GM23338 (cell line): ENCODE data around the gene METTL22. TPM values are rescaled to one million over a fixed set of nuclear protein-coding genes. Genes with fewer than 3 reads are reported as not detected.

Experiments used
- ATAC-seq: fragments of 200-7000 bp; cut with Tn5 transposase; 3 replicates; pipeline ENCODE4 v1.9.1; 2020
- DNase-seq: peaks from one replicate; pipeline ENCODE4 v3.0.0-alpha.2; 2015; ENCODE audit warnings: low spot score
- H2AFZ ChIP-seq: fragments of 200-600 bp; sonication (generic); 2 replicates; pipeline ENCODE4 v1.8.0; 2016; ENCODE audit warnings: antibody characterized with exemption, mild to moderate bottlenecking, moderate library complexity
- H3F3A ChIP-seq: fragments of 200-600 bp; sonication (generic); replicated peaks from 2 replicates; pipeline ENCODE4 v1.8.0; 2017; ENCODE audit warnings: antibody characterized with exemption, mixed run types, low read depth
- H3K27ac ChIP-seq: fragments of 200-600 bp; sonication (generic); 2 replicates; pipeline ENCODE4 v1.6.1; 2016; ENCODE audit warnings: low read depth
- H3K27me3 ChIP-seq: fragments of 200-600 bp; sonication (generic); 2 replicates; pipeline ENCODE4 v1.8.0; 2016; ENCODE audit warnings: mild to moderate bottlenecking, mixed run types, moderate library complexity; ENCODE audit not compliant: insufficient read depth
- H3K36me3 ChIP-seq: fragments of 200-600 bp; sonication (generic); 2 replicates; pipeline ENCODE4 v1.8.0; 2016; ENCODE audit warnings: mild to moderate bottlenecking; ENCODE audit not compliant: insufficient read depth
- H3K4me1 ChIP-seq: fragments of 200-600 bp; sonication (generic); 2 replicates; pipeline ENCODE4 v1.8.0; 2016; ENCODE audit warnings: mild to moderate bottlenecking, moderate library complexity; ENCODE audit not compliant: insufficient read depth
- H3K4me2 ChIP-seq: fragments of 200-600 bp; sonication (generic); 2 replicates; pipeline ENCODE4 v1.7.1; 2017; ENCODE audit warnings: mixed run types
- H3K4me3 ChIP-seq: fragments of 200-600 bp; sonication (generic); 2 replicates; pipeline ENCODE4 v1.6.1; 2016; ENCODE audit warnings: mixed run types
- H3K79me2 ChIP-seq: fragments of 200-600 bp; sonication (generic); replicated peaks from 2 replicates; pipeline ENCODE4 v1.8.0; 2017; ENCODE audit warnings: mild to moderate bottlenecking; ENCODE audit not compliant: insufficient read depth
- H3K9me2 ChIP-seq: fragments of 200-600 bp; sonication (generic); 2 replicates; pipeline ENCODE4 v1.8.0; 2017; ENCODE audit not compliant: insufficient read depth
- H4K20me1 ChIP-seq: fragments of 200-600 bp; sonication (generic); replicated peaks from 2 replicates; pipeline ENCODE4 v1.8.0; 2017; ENCODE audit warnings: mild to moderate bottlenecking; ENCODE audit not compliant: insufficient read depth
- H3K27ac Mint-ChIP-seq: 2 replicates; pipeline ENCODE4 v1.8.0; 2020; ENCODE audit warnings: inconsistent platforms, mild to moderate bottlenecking, moderate library complexity, mixed read lengths
- H3K27me3 Mint-ChIP-seq: 3 replicates; pipeline ENCODE4 v1.8.0; 2022; ENCODE audit warnings: low read depth, mild to moderate bottlenecking, moderate library complexity, mixed read lengths, inconsistent platforms; ENCODE audit not compliant: insufficient read depth, poor library complexity
- H3K36me3 Mint-ChIP-seq: 3 replicates; pipeline ENCODE4 v1.8.0; 2021; ENCODE audit warnings: low read depth, mild to moderate bottlenecking, inconsistent platforms, moderate library complexity, mixed read lengths
- H3K4me1 Mint-ChIP-seq: 3 replicates; pipeline ENCODE4 v1.8.0; 2020; ENCODE audit warnings: mild to moderate bottlenecking, inconsistent platforms, mixed read lengths
- H3K4me3 Mint-ChIP-seq: 3 replicates; pipeline ENCODE4 v1.8.0; 2021; ENCODE audit warnings: moderate library complexity, mild to moderate bottlenecking, inconsistent platforms, mixed read lengths
- H3K9me3 Mint-ChIP-seq: 3 replicates; pipeline ENCODE4 v1.8.0; 2020; ENCODE audit warnings: moderate library complexity, mild to moderate bottlenecking, inconsistent platforms, mixed read lengths
- CREB1 ChIP-seq: fragments of 250-450 bp; sonication (Bioruptor Pico); IDR thresholded peaks from 2 replicates; pipeline ENCODE4 v1.5.0; 2020; ENCODE audit warnings: low read depth, mild to moderate bottlenecking, moderate library complexity
- EZH2 ChIP-seq: fragments of 200-600 bp; sonication (generic); IDR thresholded peaks from one replicate; pipeline ENCODE4 v1.8.0; 2017; ENCODE audit warnings: antibody characterized with exemption, mild to moderate bottlenecking, low read depth; ENCODE audit not compliant: unreplicated experiment
- EZH2phosphoT487 ChIP-seq: fragments of 200-600 bp; sonication (generic); IDR thresholded peaks from one replicate; pipeline ENCODE4 v1.8.1; 2018; ENCODE audit warnings: antibody characterized with exemption; ENCODE audit not compliant: unreplicated experiment
- JUNB ChIP-seq: IDR thresholded peaks from one replicate; pipeline ENCODE4 v1.6.1; 2016; ENCODE audit warnings: antibody characterized with exemption; ENCODE audit not compliant: unreplicated experiment
- NANOG ChIP-seq: IDR thresholded peaks from 2 replicates; pipeline ENCODE4 v1.6.1; 2016; ENCODE audit warnings: antibody characterized with exemption, borderline replicate concordance
- STAT1 ChIP-seq: IDR thresholded peaks from one replicate; pipeline ENCODE4 v1.6.1; 2016; ENCODE audit warnings: antibody characterized with exemption; ENCODE audit not compliant: unreplicated experiment
- ZNF331 ChIP-seq: fragments of 250-450 bp; sonication (Bioruptor Pico); IDR thresholded peaks from 2 replicates; pipeline ENCODE4 v1.5.0; 2020; ENCODE audit warnings: low read depth, mild to moderate bottlenecking, moderate library complexity
- polyA plus RNA-seq: library from polyadenylated mRNA; unstranded; fragments of >200 nt; fragmentation: Nextera tagmentation; extraction: Ambion mirVana; gene quantifications from 2 replicates; pipeline ENCODE4 v1.2.1, GENCODE V29; 2016
- total RNA-seq: library from RNA; depleted of rRNA; stranded (reverse); fragments of >200 nt; shearing (Covaris generic); gene quantifications from 2 replicates; pipeline ENCODE4 v1.2.3, GENCODE V29; 2014
- TF ChIP-seq, protein P1 (sequence below): IDR thresholded peaks from one replicate; pipeline ENCODE4 v1.6.1; 2018; ENCODE audit warnings: antibody characterized with exemption; ENCODE audit not compliant: unreplicated experiment
- TF ChIP-seq, protein P2 (sequence below): fragments of 250-450 bp; sonication (Bioruptor Pico); IDR thresholded peaks from 2 replicates; pipeline ENCODE4 v1.5.0; 2020; ENCODE audit warnings: mild to moderate bottlenecking, moderate library complexity

Gene METTL22
- total and polyA plus RNA-seq, 2 experiments from 2014 or later = 51.4 to 51.8 TPM

DNA sequence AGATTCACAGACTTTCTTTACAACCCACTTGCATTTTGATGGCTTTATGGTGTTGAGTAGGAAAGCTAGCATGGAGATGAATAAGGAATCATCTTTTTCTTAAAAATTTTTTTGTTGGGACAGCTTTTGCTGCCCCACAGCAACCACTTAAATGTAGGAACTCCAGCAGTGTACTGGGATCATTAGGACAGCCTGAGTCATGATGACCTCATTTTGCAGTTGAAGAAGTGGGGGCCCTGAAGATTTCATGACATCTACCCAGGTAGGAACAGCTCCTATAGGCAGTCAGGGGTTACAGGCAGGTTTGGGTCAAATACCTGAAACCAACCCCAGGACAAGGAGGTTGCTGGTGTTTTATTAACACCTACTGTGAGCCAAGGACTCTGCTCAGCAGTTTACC lies 2.1 kb downstream of the METTL22 start (continued):
- TF ChIP-seq, protein P1, sequence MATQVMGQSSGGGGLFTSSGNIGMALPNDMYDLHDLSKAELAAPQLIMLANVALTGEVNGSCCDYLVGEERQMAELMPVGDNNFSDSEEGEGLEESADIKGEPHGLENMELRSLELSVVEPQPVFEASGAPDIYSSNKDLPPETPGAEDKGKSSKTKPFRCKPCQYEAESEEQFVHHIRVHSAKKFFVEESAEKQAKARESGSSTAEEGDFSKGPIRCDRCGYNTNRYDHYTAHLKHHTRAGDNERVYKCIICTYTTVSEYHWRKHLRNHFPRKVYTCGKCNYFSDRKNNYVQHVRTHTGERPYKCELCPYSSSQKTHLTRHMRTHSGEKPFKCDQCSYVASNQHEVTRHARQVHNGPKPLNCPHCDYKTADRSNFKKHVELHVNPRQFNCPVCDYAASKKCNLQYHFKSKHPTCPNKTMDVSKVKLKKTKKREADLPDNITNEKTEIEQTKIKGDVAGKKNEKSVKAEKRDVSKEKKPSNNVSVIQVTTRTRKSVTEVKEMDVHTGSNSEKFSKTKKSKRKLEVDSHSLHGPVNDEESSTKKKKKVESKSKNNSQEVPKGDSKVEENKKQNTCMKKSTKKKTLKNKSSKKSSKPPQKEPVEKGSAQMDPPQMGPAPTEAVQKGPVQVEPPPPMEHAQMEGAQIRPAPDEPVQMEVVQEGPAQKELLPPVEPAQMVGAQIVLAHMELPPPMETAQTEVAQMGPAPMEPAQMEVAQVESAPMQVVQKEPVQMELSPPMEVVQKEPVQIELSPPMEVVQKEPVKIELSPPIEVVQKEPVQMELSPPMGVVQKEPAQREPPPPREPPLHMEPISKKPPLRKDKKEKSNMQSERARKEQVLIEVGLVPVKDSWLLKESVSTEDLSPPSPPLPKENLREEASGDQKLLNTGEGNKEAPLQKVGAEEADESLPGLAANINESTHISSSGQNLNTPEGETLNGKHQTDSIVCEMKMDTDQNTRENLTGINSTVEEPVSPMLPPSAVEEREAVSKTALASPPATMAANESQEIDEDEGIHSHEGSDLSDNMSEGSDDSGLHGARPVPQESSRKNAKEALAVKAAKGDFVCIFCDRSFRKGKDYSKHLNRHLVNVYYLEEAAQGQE = no peak
- TF ChIP-seq JUNB = no peak

DNA sequence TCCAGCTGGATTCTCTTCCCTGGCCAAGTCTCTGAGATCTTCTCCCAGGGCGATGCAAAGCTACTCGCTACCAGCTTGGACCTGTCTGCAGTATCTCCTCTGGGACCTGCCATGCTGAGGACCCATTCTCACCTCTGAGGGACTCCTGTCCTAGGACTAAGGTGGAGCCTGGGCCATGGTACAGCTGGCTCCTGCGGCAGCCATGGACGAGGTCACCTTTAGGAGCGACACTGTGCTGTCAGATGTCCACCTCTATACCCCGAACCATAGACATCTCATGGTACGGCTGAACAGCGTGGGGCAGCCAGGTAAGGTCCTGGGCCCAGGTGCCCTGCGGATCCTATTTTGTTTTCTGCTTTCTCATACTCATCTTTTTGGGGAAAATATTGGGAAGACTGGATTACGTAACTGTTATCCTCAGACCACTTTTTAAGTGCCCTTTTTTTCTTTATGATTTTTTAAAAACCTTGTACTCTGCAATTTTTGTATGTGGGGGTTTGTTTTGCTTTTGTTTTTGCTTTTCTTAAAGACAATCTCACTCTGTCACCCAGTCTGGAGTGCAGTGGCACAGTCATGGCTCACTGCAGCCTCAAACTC lies 4.1 kb downstream of the METTL22 start:
- Histone ChIP-seq H3K36me3 (peaks cover 29% of the 10 kb centered on the region), H3K4me3 (no peak overlapping the region), H4K20me1 (peaks cover 15% of the 10 kb centered on the region; the same call in 1 of the 2 replicates), H2AFZ (no peak overlapping the region), H3K27ac (no peak overlapping the region), H3K9me2 (no peaks in the 10 kb centered on the region), H3F3A (no peaks in the 10 kb centered on the region), H3K27me3 (no peaks in the 10 kb centered on the region), H3K79me2 (peaks cover 40% of the 10 kb centered on the region), H3K4me2 (no peak overlapping the region), H3K4me1 (peaks cover 7% of the 10 kb centered on the region; the same call in 1 of the 2 replicates)
- Mint-ChIP-seq H3K27me3 (peaks cover 5% of the 10 kb centered on the region), H3K27ac (no peak overlapping the region), H3K9me3 (peaks cover under 1% of the 10 kb centered on the region; the same call in 1 of the 3 replicates), H3K4me1 (peaks cover 2% of the 10 kb centered on the region; the same call in 1 of the 3 replicates), H3K4me3 (no peak overlapping the region), H3K36me3 (peaks cover 63% of the 10 kb centered on the region)
- no peak for TF ChIP-seq ZNF331
- TF ChIP-seq CREB1 (CRISPR knock-in tag) = no peak
- TF ChIP-seq EZH2phosphoT487 = no peak
- TF ChIP-seq NANOG = no peak
- TF ChIP-seq, protein P2, sequence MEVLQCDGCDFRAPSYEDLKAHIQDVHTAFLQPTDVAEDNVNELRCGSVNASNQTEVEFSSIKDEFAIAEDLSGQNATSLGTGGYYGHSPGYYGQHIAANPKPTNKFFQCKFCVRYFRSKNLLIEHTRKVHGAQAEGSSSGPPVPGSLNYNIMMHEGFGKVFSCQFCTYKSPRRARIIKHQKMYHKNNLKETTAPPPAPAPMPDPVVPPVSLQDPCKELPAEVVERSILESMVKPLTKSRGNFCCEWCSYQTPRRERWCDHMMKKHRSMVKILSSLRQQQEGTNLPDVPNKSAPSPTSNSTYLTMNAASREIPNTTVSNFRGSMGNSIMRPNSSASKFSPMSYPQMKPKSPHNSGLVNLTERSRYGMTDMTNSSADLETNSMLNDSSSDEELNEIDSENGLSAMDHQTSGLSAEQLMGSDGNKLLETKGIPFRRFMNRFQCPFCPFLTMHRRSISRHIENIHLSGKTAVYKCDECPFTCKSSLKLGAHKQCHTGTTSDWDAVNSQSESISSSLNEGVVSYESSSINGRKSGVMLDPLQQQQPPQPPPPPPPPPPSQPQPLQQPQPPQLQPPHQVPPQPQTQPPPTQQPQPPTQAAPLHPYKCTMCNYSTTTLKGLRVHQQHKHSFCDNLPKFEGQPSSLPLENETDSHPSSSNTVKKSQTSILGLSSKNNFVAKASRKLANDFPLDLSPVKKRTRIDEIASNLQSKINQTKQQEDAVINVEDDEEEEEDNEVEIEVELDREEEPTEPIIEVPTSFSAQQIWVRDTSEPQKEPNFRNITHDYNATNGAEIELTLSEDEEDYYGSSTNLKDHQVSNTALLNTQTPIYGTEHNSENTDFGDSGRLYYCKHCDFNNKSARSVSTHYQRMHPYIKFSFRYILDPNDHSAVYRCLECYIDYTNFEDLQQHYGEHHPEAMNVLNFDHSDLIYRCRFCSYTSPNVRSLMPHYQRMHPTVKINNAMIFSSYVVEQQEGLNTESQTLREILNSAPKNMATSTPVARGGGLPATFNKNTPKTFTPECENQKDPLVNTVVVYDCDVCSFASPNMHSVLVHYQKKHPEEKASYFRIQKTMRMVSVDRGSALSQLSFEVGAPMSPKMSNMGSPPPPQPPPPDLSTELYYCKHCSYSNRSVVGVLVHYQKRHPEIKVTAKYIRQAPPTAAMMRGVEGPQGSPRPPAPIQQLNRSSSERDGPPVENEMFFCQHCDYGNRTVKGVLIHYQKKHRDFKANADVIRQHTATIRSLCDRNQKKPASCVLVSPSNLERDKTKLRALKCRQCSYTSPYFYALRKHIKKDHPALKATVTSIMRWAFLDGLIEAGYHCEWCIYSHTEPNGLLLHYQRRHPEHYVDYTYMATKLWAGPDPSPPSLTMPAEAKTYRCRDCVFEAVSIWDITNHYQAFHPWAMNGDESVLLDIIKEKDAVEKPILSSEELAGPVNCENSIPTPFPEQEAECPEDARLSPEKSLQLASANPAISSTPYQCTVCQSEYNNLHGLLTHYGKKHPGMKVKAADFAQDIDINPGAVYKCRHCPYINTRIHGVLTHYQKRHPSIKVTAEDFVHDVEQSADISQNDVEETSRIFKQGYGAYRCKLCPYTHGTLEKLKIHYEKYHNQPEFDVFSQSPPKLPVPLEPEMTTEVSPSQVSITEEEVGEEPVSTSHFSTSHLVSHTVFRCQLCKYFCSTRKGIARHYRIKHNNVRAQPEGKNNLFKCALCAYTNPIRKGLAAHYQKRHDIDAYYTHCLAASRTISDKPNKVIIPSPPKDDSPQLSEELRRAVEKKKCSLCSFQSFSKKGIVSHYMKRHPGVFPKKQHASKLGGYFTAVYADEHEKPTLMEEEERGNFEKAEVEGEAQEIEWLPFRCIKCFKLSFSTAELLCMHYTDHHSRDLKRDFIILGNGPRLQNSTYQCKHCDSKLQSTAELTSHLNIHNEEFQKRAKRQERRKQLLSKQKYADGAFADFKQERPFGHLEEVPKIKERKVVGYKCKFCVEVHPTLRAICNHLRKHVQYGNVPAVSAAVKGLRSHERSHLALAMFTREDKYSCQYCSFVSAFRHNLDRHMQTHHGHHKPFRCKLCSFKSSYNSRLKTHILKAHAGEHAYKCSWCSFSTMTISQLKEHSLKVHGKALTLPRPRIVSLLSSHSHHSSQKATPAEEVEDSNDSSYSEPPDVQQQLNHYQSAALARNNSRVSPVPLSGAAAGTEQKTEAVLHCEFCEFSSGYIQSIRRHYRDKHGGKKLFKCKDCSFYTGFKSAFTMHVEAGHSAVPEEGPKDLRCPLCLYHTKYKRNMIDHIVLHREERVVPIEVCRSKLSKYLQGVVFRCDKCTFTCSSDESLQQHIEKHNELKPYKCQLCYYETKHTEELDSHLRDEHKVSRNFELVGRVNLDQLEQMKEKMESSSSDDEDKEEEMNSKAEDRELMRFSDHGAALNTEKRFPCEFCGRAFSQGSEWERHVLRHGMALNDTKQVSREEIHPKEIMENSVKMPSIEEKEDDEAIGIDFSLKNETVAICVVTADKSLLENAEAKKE (CRISPR knock-in tag) = no peak
- no peak for TF ChIP-seq EZH2
- TF ChIP-seq STAT1 = no peak
- ATAC-seq (no peak), DNase-seq (no peak)
